ENCODE data around the gene ABHD17A. TPM values are rescaled to one million over a fixed set of nuclear protein-coding genes. Genes with fewer than 3 reads are reported as not detected.

ABHD17A gene
- total RNA-seq, 1 donor from 2014 or later, result 73.9 TPM

DNA sequence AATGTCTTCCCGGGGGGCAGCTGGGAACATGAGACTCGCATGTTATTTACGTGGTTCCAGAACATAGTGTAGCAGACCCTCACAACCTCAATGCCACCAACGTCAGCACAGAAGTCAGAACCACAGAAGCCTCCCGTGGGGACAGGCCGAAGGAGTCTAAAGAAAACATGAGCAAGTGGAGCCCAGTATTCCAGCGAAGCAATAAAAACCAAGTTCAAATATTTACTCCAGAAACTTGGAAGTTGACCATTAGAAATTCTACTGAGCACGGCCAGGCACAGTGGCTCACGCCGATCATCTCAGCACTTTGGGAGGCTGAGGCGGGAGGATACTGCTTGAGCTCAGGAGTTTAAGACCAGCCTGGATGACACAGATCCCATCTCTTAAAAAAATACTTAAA lies 55.3 kb downstream of the ABHD17A start:
- Mint-ChIP-seq H3K4me1 (no peaks in the 10 kb centered on the region), H3K27ac (ENCODE audit: unreplicated experiment) (no peak overlapping the region), H3K4me3 (no peak overlapping the region), H3K36me3 (ENCODE audit: low read depth) (peaks cover 3% of the 10 kb centered on the region), H3K9me3 (no peaks in the 10 kb centered on the region), H3K27me3 (ENCODE audit: low read depth) (no peaks in the 10 kb centered on the region)
- TF ChIP-seq, protein P1, sequence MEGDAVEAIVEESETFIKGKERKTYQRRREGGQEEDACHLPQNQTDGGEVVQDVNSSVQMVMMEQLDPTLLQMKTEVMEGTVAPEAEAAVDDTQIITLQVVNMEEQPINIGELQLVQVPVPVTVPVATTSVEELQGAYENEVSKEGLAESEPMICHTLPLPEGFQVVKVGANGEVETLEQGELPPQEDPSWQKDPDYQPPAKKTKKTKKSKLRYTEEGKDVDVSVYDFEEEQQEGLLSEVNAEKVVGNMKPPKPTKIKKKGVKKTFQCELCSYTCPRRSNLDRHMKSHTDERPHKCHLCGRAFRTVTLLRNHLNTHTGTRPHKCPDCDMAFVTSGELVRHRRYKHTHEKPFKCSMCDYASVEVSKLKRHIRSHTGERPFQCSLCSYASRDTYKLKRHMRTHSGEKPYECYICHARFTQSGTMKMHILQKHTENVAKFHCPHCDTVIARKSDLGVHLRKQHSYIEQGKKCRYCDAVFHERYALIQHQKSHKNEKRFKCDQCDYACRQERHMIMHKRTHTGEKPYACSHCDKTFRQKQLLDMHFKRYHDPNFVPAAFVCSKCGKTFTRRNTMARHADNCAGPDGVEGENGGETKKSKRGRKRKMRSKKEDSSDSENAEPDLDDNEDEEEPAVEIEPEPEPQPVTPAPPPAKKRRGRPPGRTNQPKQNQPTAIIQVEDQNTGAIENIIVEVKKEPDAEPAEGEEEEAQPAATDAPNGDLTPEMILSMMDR (conservative IDR thresholded peaks at IDR 0.05), result no peak
- DNase-seq (ENCODE audit: low read depth, low spot score), result no peak

GRCh38 chr19:1828279-1829238 lies 56.7 kb downstream of the ABHD17A start:
- peaks cover 3% of the 10 kb centered on the region for H3K36me3 Mint-ChIP-seq (ENCODE audit: low read depth)
- no peak overlapping the region for H3K27ac Mint-ChIP-seq (ENCODE audit: unreplicated experiment)
- no peak for DNase-seq (ENCODE audit: low read depth, low spot score)
- no peak overlapping the region for H3K4me3 Mint-ChIP-seq
- no peaks in the 10 kb centered on the region for H3K4me1 Mint-ChIP-seq
- H3K9me3 Mint-ChIP-seq, result no peaks in the 10 kb centered on the region
- TF ChIP-seq, protein P1 (conservative IDR thresholded peaks at IDR 0.05), result no peak
- no peaks in the 10 kb centered on the region for H3K27me3 Mint-ChIP-seq (ENCODE audit: low read depth)

- H3K9me3 Mint-ChIP-seq, result no peaks in the 10 kb centered on the region
- H3K4me3 Mint-ChIP-seq, result no peak overlapping the region
- DNase-seq (ENCODE audit: low read depth, low spot score), result no peak
- H3K4me1 Mint-ChIP-seq, result no peaks in the 10 kb centered on the region
- no peak overlapping the region for H3K27ac Mint-ChIP-seq (ENCODE audit: unreplicated experiment)
- peaks cover 3% of the 10 kb centered on the region for H3K36me3 Mint-ChIP-seq (ENCODE audit: low read depth)
- H3K27me3 Mint-ChIP-seq (ENCODE audit: low read depth), result no peaks in the 10 kb centered on the region
- TF ChIP-seq, protein P1 (conservative IDR thresholded peaks at IDR 0.05), result no peak
Observed at GRCh38 chr19:1827566-1828278, 57.6 kb downstream of the ABHD17A start.

Other genes with a start within 250 kb of the ABHD17A start
- 348 and 354 TPM in 2 replicates for gene TCF3, start 232.9 kb downstream of the ABHD17A start, total RNA-seq
- gene ONECUT3, start 132.0 kb downstream of the ABHD17A start, total RNA-seq, result 0.93 and 1.0 TPM in 2 replicates
- gene ATP8B3, start 73.2 kb downstream of the ABHD17A start, total RNA-seq, result 1.1 and 1.5 TPM in 2 replicates
- 40.8 and 45.3 TPM in 2 replicates for gene REXO1, start 37.0 kb downstream of the ABHD17A start, total RNA-seq
- gene KLF16, start 21.9 kb downstream of the ABHD17A start, total RNA-seq, result 18.9 and 20.7 TPM in 2 replicates
- 13.7 and 14.1 TPM in 2 replicates for gene ADAT3, start 19.9 kb upstream of the ABHD17A start, total RNA-seq
- 71.2 and 79.9 TPM in 2 replicates for gene SCAMP4, start 19.9 kb upstream of the ABHD17A start, total RNA-seq
- 130 and 133 TPM in 2 replicates for gene CSNK1G2, start 55.7 kb upstream of the ABHD17A start, total RNA-seq
- 138 and 142 TPM in 2 replicates for gene BTBD2, start 130.2 kb upstream of the ABHD17A start, total RNA-seq
- 115 and 123 TPM in 2 replicates for gene MKNK2, start 165.7 kb upstream of the ABHD17A start, total RNA-seq
- 40.0 and 42.1 TPM in 2 replicates for gene MOB3A, start 210.8 kb upstream of the ABHD17A start, total RNA-seq
- 5.5 and 5.6 TPM in 2 replicates for gene IZUMO4, start 211.4 kb upstream of the ABHD17A start, total RNA-seq